GM18502 (cell line): ENCODE data around the gene EYA3.

Source experiments
- ATAC-seq: cut with Tn5 transposase; IDR thresholded peaks from one replicate; pipeline ENCODE4 v1.9.1; 2021; ENCODE audit warnings: mild to moderate bottlenecking; ENCODE audit not compliant: unreplicated experiment, poor library complexity

EYA3 gene

DNA sequence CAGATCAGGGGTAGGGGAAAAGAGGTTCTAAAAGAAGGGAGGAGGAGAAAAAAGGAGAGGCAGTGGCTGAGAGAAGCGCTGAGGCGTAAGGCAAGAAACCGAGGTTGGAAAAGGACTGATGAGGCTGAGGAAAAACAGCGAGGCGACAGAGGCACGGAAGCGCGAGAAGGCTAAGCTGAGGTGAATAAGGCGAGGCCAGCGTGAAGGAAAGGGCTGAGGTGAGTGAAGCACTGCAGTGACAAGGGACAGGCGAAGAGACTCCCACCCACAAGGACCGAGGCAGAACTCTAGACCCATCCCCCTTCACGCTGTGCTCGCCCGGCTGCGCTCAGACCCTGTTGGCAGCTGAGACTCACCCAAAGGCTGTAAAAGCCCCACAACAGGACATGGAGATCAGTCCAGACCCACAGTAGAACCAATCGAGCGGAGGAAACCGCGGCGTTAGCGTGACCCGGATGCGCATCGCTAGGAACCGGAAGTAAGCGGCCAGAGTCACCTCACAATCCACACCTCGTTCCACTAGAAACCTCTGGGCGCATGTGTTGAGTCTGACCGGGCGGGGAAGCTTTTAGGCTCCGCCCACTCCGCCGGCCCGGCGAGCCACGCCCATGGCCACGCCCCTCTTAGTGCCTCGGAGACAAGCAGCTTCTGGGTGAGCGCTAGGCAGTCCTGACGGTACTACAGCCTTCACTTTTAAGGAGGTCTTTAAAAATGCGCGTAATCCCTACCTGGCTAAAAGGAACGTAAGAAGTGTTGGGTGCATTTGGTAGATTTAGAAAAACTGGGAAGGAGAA, at the start of gene EYA3:
EYA3 (minus strand) TSS at position 443 of the 794 bp plus-strand sequence. CDS start 30,584 bp downstream, outside the sequence.
- peak; percentile 91 for ATAC-seq

DNA sequence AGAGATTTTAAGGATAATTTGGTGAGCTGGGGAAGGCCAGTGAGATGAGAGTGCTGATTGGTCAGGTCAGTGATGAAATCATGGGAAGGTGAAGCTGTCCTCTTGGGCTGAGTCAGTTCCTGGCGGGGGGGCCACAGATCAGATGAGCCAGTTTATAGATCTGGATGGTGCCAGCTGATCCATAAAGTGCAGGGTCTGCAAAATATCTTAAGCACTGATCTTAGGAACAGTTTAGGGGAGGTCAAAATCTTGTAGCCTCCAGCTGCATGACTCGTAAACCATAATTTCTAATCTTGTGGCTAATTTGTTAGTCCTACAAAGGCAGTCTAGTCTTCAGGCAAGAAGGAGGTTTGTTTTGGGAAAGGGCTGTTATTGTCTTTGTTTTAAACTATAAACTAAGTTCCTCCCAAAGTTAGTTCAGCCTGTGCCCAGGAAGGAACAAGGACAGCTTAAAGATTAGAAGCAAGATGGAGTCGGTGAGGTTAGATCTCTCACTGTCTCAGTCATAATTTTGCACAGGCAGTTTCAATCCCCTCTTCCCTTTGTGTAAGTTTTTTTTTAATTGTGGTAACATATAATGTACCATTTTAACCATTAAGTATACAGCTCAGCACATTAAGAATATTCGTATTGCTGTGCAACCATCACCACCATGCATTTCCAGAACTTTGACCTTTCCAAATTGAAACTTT, 48.7 kb upstream of the EYA3 start:
- ATAC-seq: no peak

- ATAC-seq: no peak
These were observed 47.9 kb upstream of the EYA3 start for GRCh38 chr1:28136169-28136921.

- ATAC-seq: no peak
These were observed 47.2 kb upstream of the EYA3 start for GRCh38 chr1:28135371-28136168.

DNA sequence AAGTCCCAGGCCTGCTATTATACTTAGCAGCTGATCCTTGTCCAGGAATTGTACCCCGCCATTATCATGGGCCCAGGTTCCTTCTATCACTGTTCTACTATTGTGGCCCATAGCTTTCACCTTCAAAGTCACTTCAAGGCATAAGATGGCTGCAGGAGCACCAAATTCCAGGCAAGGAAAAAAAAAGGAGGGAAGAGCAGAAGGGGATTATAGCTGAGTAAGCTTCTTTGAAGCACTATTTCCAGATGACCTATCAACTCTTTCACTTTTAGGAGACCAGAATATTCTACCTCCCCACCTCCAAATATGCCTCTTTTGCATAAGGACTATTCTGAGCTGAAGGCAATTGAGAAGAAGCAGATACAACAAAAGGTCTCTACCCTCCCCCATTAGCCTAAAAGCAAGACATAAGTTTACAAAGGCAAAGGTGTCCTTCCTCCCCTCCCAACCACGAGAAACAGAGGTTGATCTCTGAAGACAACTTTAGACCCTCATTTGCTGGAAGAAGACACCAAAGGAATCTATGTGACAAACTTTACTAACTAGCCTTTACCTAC, 46.3 kb upstream of the EYA3 start:
- no peak for ATAC-seq

DNA sequence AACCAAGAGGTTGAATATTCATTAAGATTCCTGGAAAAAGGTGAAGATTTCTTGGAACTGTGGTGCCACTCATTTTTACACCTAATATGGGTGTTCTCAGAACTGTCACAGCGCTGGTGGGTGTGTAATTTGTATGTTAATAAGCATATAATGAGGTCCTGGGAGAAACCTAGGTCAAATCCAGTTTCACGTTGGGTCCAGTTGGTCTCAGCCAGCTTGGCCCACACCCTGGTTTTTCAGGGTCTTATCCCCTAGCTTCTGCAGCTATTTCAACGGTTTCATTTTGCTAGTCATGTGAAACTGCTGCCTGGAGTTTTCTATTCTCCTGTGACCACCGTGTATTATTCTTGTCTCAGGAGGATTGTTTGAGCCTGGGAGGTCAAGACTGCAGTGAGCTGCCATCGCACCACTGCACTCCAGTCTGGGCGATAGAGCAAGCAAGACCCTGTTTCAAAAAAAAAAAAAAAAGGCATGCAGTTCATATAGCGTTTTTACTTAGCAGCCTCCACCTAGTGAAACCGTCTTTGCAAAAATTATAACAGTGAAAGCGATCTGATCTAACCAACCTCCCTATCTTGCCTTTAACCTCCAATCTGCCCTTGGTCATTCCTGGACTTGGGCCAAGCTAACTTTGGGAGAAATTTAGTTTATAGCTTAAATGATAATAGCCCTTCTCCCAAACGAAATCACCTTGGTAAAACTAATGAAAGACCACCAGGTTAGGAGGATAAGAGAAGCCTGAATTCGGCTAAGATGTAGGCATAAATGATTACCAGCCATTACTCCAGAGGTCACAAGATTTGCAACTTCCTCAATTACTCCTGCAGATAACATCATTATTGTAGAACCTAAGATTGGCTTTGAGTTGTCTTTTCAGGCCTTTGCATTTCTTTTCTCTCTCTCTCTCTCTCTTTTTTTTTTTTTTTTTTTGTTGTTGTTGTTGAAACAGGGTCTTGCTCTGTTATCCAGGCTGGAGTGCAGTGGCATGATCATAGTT, 44.1 kb upstream of the EYA3 start:
- ATAC-seq: no peak

DNA sequence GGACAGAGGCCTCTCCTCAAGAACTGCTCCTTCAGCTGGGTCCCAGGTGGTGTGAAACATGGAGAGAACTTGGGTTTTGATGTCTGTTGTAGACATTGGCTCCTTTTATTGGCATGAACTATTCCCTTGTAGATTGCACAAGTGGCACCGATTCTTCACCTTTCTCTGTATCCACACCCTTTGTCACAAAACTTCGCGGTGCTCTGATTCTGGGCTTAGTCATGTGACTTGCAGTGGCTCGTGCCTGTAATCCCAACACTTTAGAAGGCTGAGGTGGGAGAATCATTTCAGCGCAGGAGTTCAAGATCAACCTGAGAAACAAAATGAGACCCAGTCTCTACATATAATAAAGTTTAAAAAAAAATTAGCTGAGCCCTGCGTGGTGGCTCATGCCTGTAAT, 42.5 kb upstream of the EYA3 start:
- ATAC-seq: no peak

DNA sequence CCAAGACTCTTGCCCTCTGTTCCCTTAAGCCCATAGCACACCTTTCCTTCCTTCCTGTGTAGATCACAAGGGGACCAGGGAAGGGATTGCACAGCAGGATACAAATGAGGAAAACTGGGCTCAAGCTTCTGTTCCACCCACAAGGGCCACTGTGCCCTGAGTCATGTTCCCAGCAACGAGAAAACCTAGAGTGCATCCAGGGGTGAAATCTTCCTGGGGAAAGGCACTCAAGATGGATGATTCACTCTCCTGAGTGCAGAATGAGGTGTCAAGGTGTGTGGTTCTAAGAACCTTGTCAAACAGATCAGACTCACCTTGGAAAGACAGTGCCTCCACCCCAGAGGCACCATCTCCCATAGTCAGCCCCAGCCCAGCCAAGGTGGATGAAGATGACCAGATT, 40.7 kb upstream of the EYA3 start:
- no peak for ATAC-seq

DNA sequence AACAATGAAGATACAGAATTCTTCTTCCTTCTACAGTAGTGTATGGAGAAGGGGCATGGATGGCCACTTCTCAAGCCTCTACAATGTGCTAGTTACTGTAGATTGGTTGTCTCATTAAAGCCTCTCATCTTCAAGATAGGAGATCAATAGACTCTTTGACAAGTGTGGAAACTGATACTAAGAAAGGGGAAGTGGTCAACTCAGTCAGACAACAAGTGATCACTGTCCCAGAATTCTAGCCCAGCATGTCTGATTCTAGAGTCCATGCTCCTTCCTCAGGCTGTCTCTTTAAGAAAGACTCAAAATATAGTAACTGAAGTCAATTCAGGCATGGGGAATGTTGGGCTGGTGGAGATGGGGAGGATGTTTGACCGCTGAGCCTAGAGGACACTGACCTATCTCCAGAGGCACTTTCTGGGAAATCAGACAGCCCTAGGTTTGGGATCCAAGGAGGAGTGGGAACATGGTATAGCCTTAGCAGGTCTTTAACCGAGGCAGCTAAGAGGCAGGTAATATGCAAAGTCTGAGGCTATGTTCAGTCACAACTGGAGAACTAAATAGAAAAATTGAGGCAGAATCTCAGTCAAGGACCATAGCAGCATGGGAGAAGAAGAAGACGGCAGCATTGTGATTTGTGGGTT, 39.3 kb upstream of the EYA3 start:
- ATAC-seq: peak; percentile 79

- no peak for ATAC-seq
These were observed 38.5 kb upstream of the EYA3 start for GRCh38 chr1:28126783-28127490.

- ATAC-seq: no peak
These were observed 37.8 kb upstream of the EYA3 start for GRCh38 chr1:28126212-28126611.

- no peak for ATAC-seq
These were observed 35.1 kb upstream of the EYA3 start for GRCh38 chr1:28123461-28123961.

GRCh38 chr1:28122183-28122582, 33.8 kb upstream of the EYA3 start:
- ATAC-seq: no peak

DNA sequence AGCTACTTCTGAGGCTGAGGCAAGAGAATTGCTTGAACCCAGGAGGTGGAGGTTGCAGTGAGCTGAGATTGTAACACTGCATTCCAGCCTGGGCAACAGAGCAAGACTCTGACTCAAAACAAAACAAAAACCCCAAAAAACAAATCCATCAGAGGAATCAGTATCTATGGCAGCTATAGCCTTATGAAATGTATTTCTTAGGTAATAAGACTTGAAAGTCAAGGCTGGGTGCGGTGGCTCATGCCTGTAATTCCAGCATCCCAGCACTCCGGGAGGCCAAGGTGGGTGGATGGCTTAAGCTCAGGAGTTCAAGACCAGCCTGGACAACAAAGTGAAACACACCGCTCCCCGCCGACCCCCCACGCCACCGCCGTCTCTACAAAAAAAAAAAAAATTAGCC, 31.1 kb upstream of the EYA3 start:
- no peak for ATAC-seq

DNA sequence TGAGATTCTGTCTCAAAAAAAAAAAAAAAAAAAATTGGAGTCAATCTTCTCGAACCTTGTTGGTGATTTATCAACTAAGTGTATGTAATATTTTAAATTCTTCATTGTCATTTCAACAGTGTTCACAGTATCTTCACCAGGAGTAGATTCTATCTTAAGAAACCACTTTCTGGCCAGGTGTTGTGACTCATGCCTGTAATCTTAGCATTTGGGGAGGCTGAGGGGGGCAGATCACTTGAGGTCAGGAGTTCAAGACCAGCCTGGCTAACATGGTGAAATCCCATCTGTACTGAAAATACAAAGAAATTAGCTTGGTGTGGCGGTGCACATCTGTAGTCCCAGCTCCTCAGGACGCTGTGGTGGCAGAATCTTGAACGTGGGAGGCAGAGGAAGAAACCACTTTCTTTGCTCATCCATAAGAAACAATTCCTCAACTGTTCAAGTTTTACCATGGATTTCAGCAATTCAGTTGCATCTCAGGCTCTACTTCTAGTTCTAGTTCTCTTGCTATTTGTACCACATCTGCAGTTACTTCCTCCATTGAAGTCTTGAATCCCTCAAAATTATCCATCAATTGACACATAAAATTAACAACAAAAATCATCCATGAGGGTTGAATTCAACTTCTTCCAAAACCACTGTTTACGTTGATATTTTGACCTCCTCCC, 30.4 kb upstream of the EYA3 start:
- ATAC-seq: no peak

GRCh38 chr1:28115267-28115666, 26.9 kb upstream of the EYA3 start:
- no peak for ATAC-seq

GRCh38 chr1:28114844-28115243, 26.4 kb upstream of the EYA3 start:
- no peak for ATAC-seq
